Kidney (tissue), 14 donors: Measurements from ENCODE around the gene DCHS1. TPM values are rescaled to one million over a fixed set of nuclear protein-coding genes. Genes with fewer than 3 reads are reported as not detected.

Experiments used
- DNase-seq, 5 donors: peaks; one replicate each; pipeline ENCODE4 v3.0.0-alpha.2; 2013 to 2020
- FAIRE-seq: peaks from 2 replicates; lab custom pipeline; 2012; peaks lifted over from hg19 to GRCh38; lab: Jason Lieb, UNC
- H3K27ac ChIP-seq, 2 donors: one replicate each; pipeline ENCODE4 v1.7.0; 2013; ENCODE audit warnings: low read depth in 2 of 2, low read length in 2 of 2, inconsistent platforms in 1 of 2
- H3K27me3 ChIP-seq: one replicate; pipeline ENCODE4 v1.7.1; 2013; ENCODE audit warnings: low read length, inconsistent platforms; ENCODE audit not compliant: control insufficient read depth, insufficient read depth
- H3K36me3 ChIP-seq, 3 donors: one replicate each; pipeline versions ENCODE4 v1.7.0 to v1.7.1; 2013; ENCODE audit warnings: low read length in 3 of 3, control low read depth in 1 of 3, inconsistent platforms in 1 of 3; ENCODE audit not compliant: insufficient read depth in 3 of 3, control insufficient read depth in 2 of 3
- H3K4me1 ChIP-seq, 3 donors: one replicate each; pipeline versions ENCODE4 v1.7.0 to v1.7.1; 2013; ENCODE audit warnings: low read length in 3 of 3, inconsistent platforms in 1 of 3, low read depth in 1 of 3; ENCODE audit not compliant: control insufficient read depth in 2 of 3, insufficient read depth in 2 of 3
- H3K4me3 ChIP-seq, 3 donors: one replicate each; pipeline versions ENCODE4 v1.7.0 to v1.8.1; 2013; ENCODE audit warnings: low read length in 3 of 3, control low read depth in 1 of 3, inconsistent platforms in 1 of 3
- H3K9ac ChIP-seq, 3 donors: one replicate each; pipeline versions ENCODE4 v1.7.0 to v1.7.1; 2013; ENCODE audit warnings: low read length in 3 of 3, control low read depth in 1 of 3, inconsistent platforms in 1 of 3
- H3K9me3 ChIP-seq, 3 donors: one replicate each; pipeline versions ENCODE4 v1.7.0 to v1.7.1; 2013; ENCODE audit warnings: low read length in 3 of 3, control low read depth in 1 of 3, inconsistent platforms in 1 of 3; ENCODE audit not compliant: control insufficient read depth in 2 of 3, insufficient read depth in 1 of 3
- intact Hi-C: fragments of 100-400 bp; cut with DNase I; formaldehyde crosslinking; loops from one replicate; pipeline ENCODE4 v1.11.1; 2022
- polyA plus RNA-seq: library from polyadenylated mRNA; stranded (reverse); fragments of 350-450 nt; fragmentation: Illumina TruSeq; extraction: RNeasy Lipid Tissue Mini Kit (QIAGEN cat#74804); gene quantifications from one replicate; pipeline ENCODE4 v1.2.3, GENCODE V29; 2014; ENCODE audit warnings: low read depth, low replicate concordance; ENCODE audit not compliant: insufficient read depth
- total RNA-seq: library from RNA; stranded (reverse); fragmentation: NEBNext Ultra II Directional; extraction: Animal tissue kit (Norgen Biotek cat#: 25700); gene quantifications from one replicate; pipeline ENCODE4 v1.2.1, GENCODE V29; 2021
- TF ChIP-seq, protein P1 (sequence below): IDR thresholded peaks from 3 replicates; pipeline ENCODE4 v1.5.1; 2012; ENCODE audit warnings: mild to moderate bottlenecking, moderate library complexity, borderline replicate concordance; ENCODE audit not compliant: insufficient read depth; ENCODE audit errors: extremely low read depth
- donor health status: control.
- donor health status: control.
- donor health status: control.
- donor health status: control.
- donor health status: control.
- donor health status: DM: yes; HTN: yes; CAD: no.
- donor health status: Normal renal cell carcinoma (clear cell type).

Gene DCHS1
- total and polyA plus RNA-seq, 2 donors from 2014 or later = 2.4 to 17.0 TPM

DNA sequence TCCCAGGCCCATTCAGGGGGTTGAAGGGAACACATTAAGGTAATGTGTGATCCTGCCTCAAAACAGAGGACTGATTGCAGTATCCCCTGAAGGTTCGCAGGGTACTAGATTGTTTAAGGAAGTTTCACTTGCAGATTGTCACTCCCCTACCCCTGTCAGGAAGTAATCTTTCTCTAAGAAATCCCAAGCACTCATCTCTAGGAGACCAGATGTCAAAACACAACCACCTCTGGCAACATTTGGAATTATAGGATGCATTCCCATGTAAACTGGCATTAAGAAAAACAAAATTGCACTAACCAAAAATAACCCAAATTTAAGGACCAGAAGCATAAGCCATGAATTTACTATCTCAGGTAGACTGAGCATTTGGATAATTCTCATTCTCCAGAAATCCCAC is 25.9 kb upstream of the DCHS1 start:
- peak overlapping the region in 1 of 3 donors; percentile 11 for H3K4me3 ChIP-seq
- intact Hi-C loops = loop anchor here (10.0 kb wide), 1 partner anchor 147 kb away; no protein-coding TSS in a partner anchor

DNA sequence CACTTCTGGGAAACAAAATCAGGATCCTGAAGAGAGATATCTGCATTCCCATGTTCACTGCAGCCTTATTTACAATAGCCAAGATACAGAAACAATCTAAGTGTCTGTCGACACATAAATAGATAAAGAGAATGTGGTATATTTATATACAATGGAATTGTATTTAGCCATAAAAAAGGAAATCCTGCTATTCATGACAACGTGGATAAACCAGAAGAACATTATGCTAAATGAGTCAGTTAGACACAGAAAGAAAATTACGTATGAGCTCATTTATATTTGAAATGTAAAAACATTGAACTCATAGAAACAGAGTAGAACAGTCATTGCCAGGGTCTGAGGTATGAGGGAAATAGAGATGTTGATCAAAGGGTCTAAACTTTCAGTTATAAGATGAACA is 21.4 kb upstream of the DCHS1 start:
- Histone ChIP-seq H3K36me3 (peaks cover 0 to 2% (median 0%) of the 10 kb centered on the region in 3 donors), H3K27ac (no peak overlapping the region), H3K27me3 (no peaks in the 10 kb centered on the region), H3K9ac (no peak overlapping the region), H3K4me3 (no peak overlapping the region), H3K4me1 (peaks cover 0 to 6% (median 5%) of the 10 kb centered on the region in 3 donors), H3K9me3 (no peaks in the 10 kb centered on the region)
- TF ChIP-seq, protein P1, sequence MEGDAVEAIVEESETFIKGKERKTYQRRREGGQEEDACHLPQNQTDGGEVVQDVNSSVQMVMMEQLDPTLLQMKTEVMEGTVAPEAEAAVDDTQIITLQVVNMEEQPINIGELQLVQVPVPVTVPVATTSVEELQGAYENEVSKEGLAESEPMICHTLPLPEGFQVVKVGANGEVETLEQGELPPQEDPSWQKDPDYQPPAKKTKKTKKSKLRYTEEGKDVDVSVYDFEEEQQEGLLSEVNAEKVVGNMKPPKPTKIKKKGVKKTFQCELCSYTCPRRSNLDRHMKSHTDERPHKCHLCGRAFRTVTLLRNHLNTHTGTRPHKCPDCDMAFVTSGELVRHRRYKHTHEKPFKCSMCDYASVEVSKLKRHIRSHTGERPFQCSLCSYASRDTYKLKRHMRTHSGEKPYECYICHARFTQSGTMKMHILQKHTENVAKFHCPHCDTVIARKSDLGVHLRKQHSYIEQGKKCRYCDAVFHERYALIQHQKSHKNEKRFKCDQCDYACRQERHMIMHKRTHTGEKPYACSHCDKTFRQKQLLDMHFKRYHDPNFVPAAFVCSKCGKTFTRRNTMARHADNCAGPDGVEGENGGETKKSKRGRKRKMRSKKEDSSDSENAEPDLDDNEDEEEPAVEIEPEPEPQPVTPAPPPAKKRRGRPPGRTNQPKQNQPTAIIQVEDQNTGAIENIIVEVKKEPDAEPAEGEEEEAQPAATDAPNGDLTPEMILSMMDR = no peak
- FAIRE-seq = no peak
- intact Hi-C loops = no loop called here
- no peak for DNase-seq

More for the DNA sequence above, 25.9 kb upstream of the DCHS1 start:
- peaks cover 4 to 15% (median 12%) of the 10 kb centered on the region in 3 donors for H3K4me1 ChIP-seq
- H3K9ac ChIP-seq = no peak overlapping the region
- peak overlapping the region in 1 of 2 donors; percentile 9 for H3K27ac ChIP-seq
- DNase-seq (no peak), FAIRE-seq (no peak)
- H3K36me3 ChIP-seq = peaks cover 0 to 2% (median 0%) of the 10 kb centered on the region in 3 donors
- no peaks in the 10 kb centered on the region for H3K9me3 ChIP-seq
- TF ChIP-seq, protein P1 = no peak
- H3K27me3 ChIP-seq = no peaks in the 10 kb centered on the region

DNA sequence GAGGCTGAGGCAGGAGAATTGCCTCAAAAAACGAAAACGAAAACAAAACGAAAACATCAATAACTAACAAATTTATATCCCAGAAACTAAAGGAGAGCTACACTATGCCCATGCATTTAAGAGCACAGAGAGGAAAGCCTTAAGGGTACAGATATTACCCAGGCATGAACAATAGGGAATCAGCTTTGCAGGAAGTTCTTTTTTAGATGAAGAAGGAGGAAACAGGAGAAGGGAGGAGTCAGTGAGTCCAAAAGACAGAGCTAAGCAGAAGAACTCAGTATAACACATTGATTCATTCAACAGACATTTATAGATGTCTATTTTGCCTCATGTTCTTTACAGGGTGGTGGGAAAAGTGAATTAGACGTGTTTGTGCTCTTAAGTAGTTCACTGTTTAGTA is 19.3 kb upstream of the DCHS1 start:
- Histone ChIP-seq H3K4me3 (no peak overlapping the region), H3K36me3 (no peaks in the 10 kb centered on the region), H3K9ac (no peak overlapping the region), H3K27ac (no peak overlapping the region), H3K9me3 (no peaks in the 10 kb centered on the region), H3K27me3 (no peaks in the 10 kb centered on the region), H3K4me1 (no peaks in the 10 kb centered on the region)
- FAIRE-seq (no peak), DNase-seq (no peak)
- TF ChIP-seq, protein P1 = no peak
- intact Hi-C loops = no loop called here

DNA sequence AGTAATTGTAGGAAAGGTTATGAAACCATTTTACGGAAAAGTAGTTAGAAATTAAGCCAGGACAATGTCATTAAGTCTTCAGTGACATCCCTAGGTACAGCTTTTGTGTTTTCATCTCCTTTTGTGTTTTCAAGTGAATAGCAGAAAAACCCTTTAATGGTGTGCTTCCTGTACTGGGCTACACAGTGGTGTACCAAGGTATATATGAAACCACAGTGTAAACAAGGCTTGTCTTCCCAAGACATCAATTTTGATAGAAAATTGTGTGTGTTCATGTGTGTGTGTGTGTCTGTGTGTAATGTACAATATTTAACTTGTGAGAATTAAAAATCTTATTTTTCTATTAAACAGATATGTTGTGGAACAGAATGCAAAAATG is 18.6 kb upstream of the DCHS1 start:
- TF ChIP-seq, protein P1 = no peak
- H3K9ac ChIP-seq = no peak overlapping the region
- no peaks in the 10 kb centered on the region for H3K36me3 ChIP-seq
- no peaks in the 10 kb centered on the region for H3K27me3 ChIP-seq
- no peaks in the 10 kb centered on the region for H3K4me1 ChIP-seq
- H3K27ac ChIP-seq = no peak overlapping the region
- DNase-seq = no peak
- intact Hi-C loops = no loop called here
- H3K4me3 ChIP-seq = no peak overlapping the region
- no peaks in the 10 kb centered on the region for H3K9me3 ChIP-seq
- no peak for FAIRE-seq
